Liver (tissue), 2 donors: ENCODE results near the gene CCDC116.

Source experiments
- CTCF ChIP-seq: fragments of 150-350 bp; IDR thresholded peaks from 2 replicates; pipeline ENCODE4 v1.5.1; 2017; ENCODE audit warnings: improper control_type of control experiment, low read depth, low read length; ENCODE audit not compliant: missing input control
- MAX ChIP-seq: IDR thresholded peaks from 2 replicates; pipeline ENCODE4 v1.6.1; 2016; ENCODE audit warnings: antibody characterized with exemption
- donor health status: healthy.

GRCh38 chr22:21657020-21657359 lies 24.4 kb downstream of the CCDC116 start:
- TF ChIP-seq CTCF (no peak), MAX (no peak)
